ENCODE data around the gene ASPDH. TPM values are rescaled to one million over a fixed set of nuclear protein-coding genes. Genes with fewer than 3 reads are reported as not detected.

The ASPDH gene
- polyA plus RNA-seq, 4 donors, result 1.3 to 13.9 (median 6.2) TPM

Other genes with a start within 250 kb of the ASPDH start
- gene KCNC3, start 184.5 kb downstream of the ASPDH start, polyA plus RNA-seq (ENCODE audit: insufficient read length in 4 of 4), result 10 to 100 TPM in 3 of 4 donors, 1 to 10 TPM in 1; 5.3 to 79.5 (median 36.1) TPM
- 10 to 100 TPM in 1 of 4 donors, 1 to 10 TPM in 3; 1.1 to 10.1 (median 8.0) TPM for gene NAPSA, start 148.3 kb downstream of the ASPDH start, polyA plus RNA-seq (ENCODE audit: insufficient read length in 4 of 4)
- 10 to 100 TPM; 23.8 to 44.3 (median 26.3) TPM for gene NR1H2, start 137.5 kb downstream of the ASPDH start, polyA plus RNA-seq (ENCODE audit: insufficient read length in 4 of 4)
- gene POLD1, start 129.6 kb downstream of the ASPDH start, polyA plus RNA-seq (ENCODE audit: insufficient read length in 4 of 4), result 10 to 100 TPM; 20.5 to 40.3 (median 24.0) TPM
- gene SPIB, start 95.0 kb downstream of the ASPDH start, polyA plus RNA-seq (ENCODE audit: insufficient read length in 4 of 4), result 1 to 10 TPM in 1 of 4 donors, under 1 TPM in 3; 0.53 to 1.1 (median 0.79) TPM
- gene MYBPC2, start 81.0 kb downstream of the ASPDH start, polyA plus RNA-seq (ENCODE audit: insufficient read length in 4 of 4), result 1 to 10 TPM in 1 of 4 donors, under 1 TPM in 3; 0.43 to 2.7 (median 0.75) TPM
- gene EMC10, start 37.4 kb downstream of the ASPDH start, polyA plus RNA-seq (ENCODE audit: insufficient read length in 4 of 4), result 100 to 1,000 TPM; 104 to 151 (median 122) TPM
- gene GARIN5A, start 37.1 kb downstream of the ASPDH start, polyA plus RNA-seq (ENCODE audit: insufficient read length in 4 of 4), result 10 to 100 TPM in 1 of 4 donors, 1 to 10 TPM in 3; 3.3 to 10.3 (median 6.6) TPM
- 10 to 100 TPM in 2 of 4 donors, 1 to 10 TPM in 2; 9.2 to 14.1 (median 10.1) TPM for gene JOSD2, start 2.7 kb downstream of the ASPDH start, polyA plus RNA-seq (ENCODE audit: insufficient read length in 4 of 4)
- 10 to 100 TPM; 15.7 to 26.8 (median 20.1) TPM for gene LRRC4B, start 54.5 kb upstream of the ASPDH start, polyA plus RNA-seq (ENCODE audit: insufficient read length in 4 of 4)
- 1 to 10 TPM in 1 of 4 donors, under 1 TPM in 3; 0.25 to 1.7 (median 0.75) TPM for gene SYT3, start 126.0 kb upstream of the ASPDH start, polyA plus RNA-seq (ENCODE audit: insufficient read length in 4 of 4)
- 1 to 10 TPM in 3 of 4 donors, under 1 TPM in 1; 0.48 to 3.2 (median 2.2) TPM for gene C19orf81, start 135.5 kb upstream of the ASPDH start, polyA plus RNA-seq (ENCODE audit: insufficient read length in 4 of 4)
- gene SHANK1, start 205.9 kb upstream of the ASPDH start, polyA plus RNA-seq (ENCODE audit: insufficient read length in 4 of 4), result 1 to 10 TPM; 4.2 to 6.6 (median 5.7) TPM
- gene CLEC11A, start 209.5 kb upstream of the ASPDH start, polyA plus RNA-seq (ENCODE audit: insufficient read length in 4 of 4), result 10 to 100 TPM; 23.8 to 56.8 (median 31.4) TPM